ENCODE measurements around the gene LMO7. TPM values are rescaled to one million over a fixed set of nuclear protein-coding genes. Genes with fewer than 3 reads are reported as not detected.

Gene LMO7
- total and polyA plus RNA-seq, 11 donors, result 195 to 573 (median 425) TPM

DNA sequence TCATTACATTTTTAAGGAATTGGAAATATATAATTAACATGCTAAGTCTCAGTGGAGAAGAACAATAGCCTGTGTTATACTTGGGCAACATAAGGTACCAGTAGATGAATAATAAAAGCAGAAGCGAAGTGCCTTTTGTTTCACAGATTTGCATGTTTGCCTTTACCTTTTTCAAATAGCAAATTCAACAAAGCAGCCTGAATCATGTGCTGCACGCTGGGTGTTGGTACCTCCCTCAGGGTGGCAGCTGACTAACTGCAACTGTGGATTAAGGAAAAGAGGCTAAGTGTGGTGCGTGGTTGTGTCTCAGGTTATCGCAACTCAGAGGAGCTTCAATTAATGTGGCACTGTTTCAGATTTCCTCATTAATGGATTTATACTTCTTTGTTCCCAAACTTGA, 189.0 kb downstream of the LMO7 start:
- no peaks in the 10 kb centered on the region for H3K27me3 ChIP-seq
- no peaks in the 10 kb centered on the region for H3K9me3 ChIP-seq
- intact Hi-C loops (cut with DNase I), result loop anchor here in 3 of 10 donors (1.0 to 10.0 kb wide), 2 partner anchors 18 to 130 kb away; no protein-coding TSS in a partner anchor
- ATAC-seq, result no peak
- TF ChIP-seq, protein P1, sequence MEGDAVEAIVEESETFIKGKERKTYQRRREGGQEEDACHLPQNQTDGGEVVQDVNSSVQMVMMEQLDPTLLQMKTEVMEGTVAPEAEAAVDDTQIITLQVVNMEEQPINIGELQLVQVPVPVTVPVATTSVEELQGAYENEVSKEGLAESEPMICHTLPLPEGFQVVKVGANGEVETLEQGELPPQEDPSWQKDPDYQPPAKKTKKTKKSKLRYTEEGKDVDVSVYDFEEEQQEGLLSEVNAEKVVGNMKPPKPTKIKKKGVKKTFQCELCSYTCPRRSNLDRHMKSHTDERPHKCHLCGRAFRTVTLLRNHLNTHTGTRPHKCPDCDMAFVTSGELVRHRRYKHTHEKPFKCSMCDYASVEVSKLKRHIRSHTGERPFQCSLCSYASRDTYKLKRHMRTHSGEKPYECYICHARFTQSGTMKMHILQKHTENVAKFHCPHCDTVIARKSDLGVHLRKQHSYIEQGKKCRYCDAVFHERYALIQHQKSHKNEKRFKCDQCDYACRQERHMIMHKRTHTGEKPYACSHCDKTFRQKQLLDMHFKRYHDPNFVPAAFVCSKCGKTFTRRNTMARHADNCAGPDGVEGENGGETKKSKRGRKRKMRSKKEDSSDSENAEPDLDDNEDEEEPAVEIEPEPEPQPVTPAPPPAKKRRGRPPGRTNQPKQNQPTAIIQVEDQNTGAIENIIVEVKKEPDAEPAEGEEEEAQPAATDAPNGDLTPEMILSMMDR (IDR thresholded peaks at IDR 0.05), result no peak
- TF ChIP-seq POLR2A (IDR thresholded peaks at IDR 0.05), result no peak
- H3K36me3 ChIP-seq, result peaks cover 0 to 70% (median 20%) of the 10 kb centered on the region in 9 donors
- WGBS, 4 donors, result 61 to 74% (median 69%) methylated on average over 4 of the region's 4 CpGs
- DNase-seq, result no peak
- no peak overlapping the region for H3K4me3 ChIP-seq
- peaks cover 0 to 51% (median 5%) of the 10 kb centered on the region in 12 donors for H3K4me1 ChIP-seq
- no peak overlapping the region for H3K27ac ChIP-seq

DNA sequence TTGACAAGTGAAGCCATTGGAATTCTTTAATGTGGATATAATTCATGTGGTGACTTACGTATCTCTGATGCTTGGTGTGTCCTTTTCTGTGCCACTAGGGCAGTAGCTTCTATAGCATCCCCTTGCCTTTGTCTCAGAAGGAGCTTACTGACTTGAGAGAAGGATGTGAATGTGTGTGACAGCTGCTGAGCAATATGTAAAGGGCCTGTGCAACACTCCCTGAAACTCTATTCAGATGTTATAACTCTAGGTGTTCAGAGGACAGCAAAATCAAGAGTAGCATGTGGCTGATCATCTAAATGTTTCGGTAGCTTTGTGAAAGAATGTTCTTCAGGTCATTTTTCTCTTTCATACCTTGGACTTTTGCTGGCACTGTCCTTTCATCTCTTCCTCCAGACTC, 189.5 kb downstream of the LMO7 start:
- H3K27me3 ChIP-seq, result no peaks in the 10 kb centered on the region
- no peak for ATAC-seq
- no peaks in the 10 kb centered on the region for H3K9me3 ChIP-seq
- H3K4me3 ChIP-seq, result no peak overlapping the region
- peaks cover 0 to 54% (median 7%) of the 10 kb centered on the region in 12 donors for H3K4me1 ChIP-seq
- no peak overlapping the region for H3K27ac ChIP-seq
- intact Hi-C loops (cut with DNase I), result loop anchor here in 3 of 10 donors (1.0 to 10.0 kb wide), 2 partner anchors 18 to 131 kb away; no protein-coding TSS in a partner anchor
- WGBS, 4 donors, result 72 to 89% (median 83%) methylated on average over 2 of the region's 2 CpGs
- no peak for DNase-seq
- peaks cover 0 to 67% (median 19%) of the 10 kb centered on the region in 9 donors for H3K36me3 ChIP-seq
- TF ChIP-seq POLR2A (IDR thresholded peaks at IDR 0.05), result no peak
- TF ChIP-seq, protein P1 (IDR thresholded peaks at IDR 0.05), result no peak

DNA sequence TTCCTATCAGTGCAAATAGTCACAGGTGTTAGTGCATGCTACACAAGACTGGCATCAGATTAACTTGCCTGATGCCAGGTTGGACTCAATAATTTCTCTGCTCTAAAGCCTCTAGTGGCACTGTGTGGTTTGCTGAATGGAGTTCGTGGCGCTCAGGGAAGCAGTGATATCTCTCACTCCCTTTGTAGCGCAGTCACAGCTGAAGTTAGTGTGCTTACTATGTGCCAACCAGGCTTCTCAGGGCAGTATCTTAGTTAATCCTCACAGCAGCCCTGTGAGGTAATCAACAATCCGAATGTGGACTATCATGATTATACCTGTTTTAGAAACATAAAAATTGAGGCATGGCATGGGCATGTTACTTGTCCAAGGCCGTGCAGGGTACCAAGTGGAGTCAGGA, 190.3 kb downstream of the LMO7 start:
- WGBS, 4 donors, result 62 to 82% (median 76%) methylated on average over 5 of the region's 5 CpGs
- Histone ChIP-seq H3K36me3 (peaks cover 0 to 65% (median 15%) of the 10 kb centered on the region in 9 donors), H3K9me3 (peaks cover 0 to 8% (median 0%) of the 10 kb centered on the region in 12 donors), H3K4me1 (peaks cover 0 to 58% (median 7%) of the 10 kb centered on the region in 12 donors), H3K4me3 (no peak overlapping the region), H3K27me3 (no peaks in the 10 kb centered on the region), H3K27ac (no peak overlapping the region)
- ATAC-seq (peak in 2 of 4 donors; percentile 13 to 48), DNase-seq (no peak)
- intact Hi-C loops (cut with DNase I), result loop anchor here in 2 of 10 donors (10.0 kb wide), 1 partner anchor 132 kb away; no protein-coding TSS in a partner anchor
- TF ChIP-seq, protein P1 (IDR thresholded peaks at IDR 0.05), result no peak
- no peak for TF ChIP-seq POLR2A (IDR thresholded peaks at IDR 0.05)

DNA sequence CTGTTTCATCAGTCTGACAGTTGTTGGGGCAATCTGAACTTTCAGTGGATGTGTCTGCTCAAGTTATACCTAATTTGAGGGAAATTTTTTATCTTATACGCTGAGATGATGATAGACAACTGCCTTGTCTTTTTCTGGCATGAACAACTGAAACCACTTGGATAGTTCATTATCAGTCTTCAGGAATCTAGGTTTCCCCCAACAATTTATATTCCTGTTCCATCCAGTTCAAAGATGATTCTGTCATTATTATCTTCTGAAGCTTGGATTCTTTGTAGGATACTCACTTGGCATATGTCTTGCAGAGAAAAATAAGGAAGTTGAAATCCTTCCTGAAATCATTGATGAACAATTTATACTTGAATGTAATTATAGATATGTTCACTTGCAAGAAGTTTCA, 193.7 kb downstream of the LMO7 start:
- Histone ChIP-seq H3K27me3 (no peaks in the 10 kb centered on the region), H3K9me3 (peaks cover 0 to 9% (median 0%) of the 10 kb centered on the region in 12 donors), H3K4me3 (no peak overlapping the region), H3K27ac (no peak overlapping the region), H3K36me3 (peaks cover 0 to 57% (median 7%) of the 10 kb centered on the region in 9 donors), H3K4me1 (peaks cover 0 to 44% (median 6%) of the 10 kb centered on the region in 12 donors)
- intact Hi-C loops (cut with DNase I), result loop anchor here in 2 of 10 donors (10.0 kb wide), 1 partner anchor 135 kb away; no protein-coding TSS in a partner anchor
- DNase-seq (no peak), ATAC-seq (no peak)
- 60 to 85% (median 69%) methylated on average over 1 of the region's 1 CpG for WGBS, 4 donors
- TF ChIP-seq POLR2A (IDR thresholded peaks at IDR 0.05), result no peak
- TF ChIP-seq, protein P1 (IDR thresholded peaks at IDR 0.05), result no peak
